Prostate gland (tissue), 2 donors: Measurements from ENCODE around the gene AHNAK2.

Experiments used
- POLR2A ChIP-seq: fragments of 450-650 bp; IDR thresholded peaks from one replicate; pipeline ENCODE4 v1.6.1; 2016; ENCODE audit warnings: antibody characterized with exemption, mild to moderate bottlenecking
- TF ChIP-seq, protein P1 (sequence below), 4 experiments: fragments of 200-600 bp in 2 of 4; fragments of 450-650 bp in 2 of 4; sonication (generic) in 2 of 4; IDR thresholded peaks; 1 replicate in 3 of 4; 2 replicates in 1 of 4; pipeline ENCODE4 v1.5.1; 2016 to 2019; ENCODE audit warnings: antibody characterized with exemption in 4 of 4, mild to moderate bottlenecking in 2 of 4, moderate library complexity in 2 of 4

GRCh38 chr14:104926619-104927431 lies 51.3 kb downstream of the AHNAK2 start:
- TF ChIP-seq, protein P1, sequence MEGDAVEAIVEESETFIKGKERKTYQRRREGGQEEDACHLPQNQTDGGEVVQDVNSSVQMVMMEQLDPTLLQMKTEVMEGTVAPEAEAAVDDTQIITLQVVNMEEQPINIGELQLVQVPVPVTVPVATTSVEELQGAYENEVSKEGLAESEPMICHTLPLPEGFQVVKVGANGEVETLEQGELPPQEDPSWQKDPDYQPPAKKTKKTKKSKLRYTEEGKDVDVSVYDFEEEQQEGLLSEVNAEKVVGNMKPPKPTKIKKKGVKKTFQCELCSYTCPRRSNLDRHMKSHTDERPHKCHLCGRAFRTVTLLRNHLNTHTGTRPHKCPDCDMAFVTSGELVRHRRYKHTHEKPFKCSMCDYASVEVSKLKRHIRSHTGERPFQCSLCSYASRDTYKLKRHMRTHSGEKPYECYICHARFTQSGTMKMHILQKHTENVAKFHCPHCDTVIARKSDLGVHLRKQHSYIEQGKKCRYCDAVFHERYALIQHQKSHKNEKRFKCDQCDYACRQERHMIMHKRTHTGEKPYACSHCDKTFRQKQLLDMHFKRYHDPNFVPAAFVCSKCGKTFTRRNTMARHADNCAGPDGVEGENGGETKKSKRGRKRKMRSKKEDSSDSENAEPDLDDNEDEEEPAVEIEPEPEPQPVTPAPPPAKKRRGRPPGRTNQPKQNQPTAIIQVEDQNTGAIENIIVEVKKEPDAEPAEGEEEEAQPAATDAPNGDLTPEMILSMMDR (IDR thresholded peaks at IDR 0.05): no peak
- no peak for TF ChIP-seq POLR2A
